Measurements from ENCODE around the gene SLC25A38. TPM values are rescaled to one million over a fixed set of nuclear protein-coding genes. Genes with fewer than 3 reads are reported as not detected.
"Not testable (repeated sequence)": the region's sequence is repeated elsewhere in the genome, so short reads cannot be mapped to it uniquely, and the experiment has no call there.

The SLC25A38 gene
- total and polyA plus RNA-seq, 10 of the 15 experiments (the other 5 are each of a cell fraction or from before 2014, with no cell fraction given) = 15.2 to 55.2 (median 39.2) TPM

GRCh38 chr3:39415302-39415701 lies 32.1 kb downstream of the SLC25A38 start:
- in situ Hi-C loops (cut with MboI); BruUV-seq (replicated peaks); H4K20me1 ChIP-seq (ENCODE audit: control insufficient read depth, insufficient read depth); H3K79me2 ChIP-seq (ENCODE audit: control insufficient read depth, insufficient read depth, low read length); H3K4me2 ChIP-seq (ENCODE audit: control insufficient read depth, insufficient read depth); DNase-seq (ENCODE audit: low read depth, low spot score); H3K9ac ChIP-seq (ENCODE audit: control insufficient read depth, insufficient read depth, low read length); ATAC-seq; H3K4me1 ChIP-seq (ENCODE audit: control insufficient read depth, insufficient read depth, low read length); H3K27ac ChIP-seq (ENCODE audit: control insufficient read depth, insufficient read depth); H3K9me3 ChIP-seq (replicated peaks; ENCODE audit: control insufficient read depth, insufficient read depth, low read length); POLR2A ChIA-PET; H3K27me3 ChIP-seq (replicated peaks in 1 of 2; ENCODE audit: control insufficient read depth in 2 of 2, insufficient read depth in 2 of 2, low read length in 1 of 2); intact Hi-C loops (cut with micrococcal nuclease; ENCODE audit: unreplicated experiment); H2AFZ ChIP-seq (ENCODE audit: control insufficient read depth, low read depth, low read length); H3K4me3 ChIP-seq; RAD21 ChIA-PET (ENCODE audit: unreplicated experiment); FAIRE-seq: not testable (repeated sequence)
- whole genome bisulfite sequencing (ENCODE audit: insufficient coverage, insufficient replicate concordance, low lambda C conversion rate, missing lambda C conversion rate) = 85% methylated on average over 3 of the region's 3 CpGs
- ChIA-PET SMC1A (ENCODE audit: uncharacterized antibody, unreplicated experiment) (interaction anchor here (0.5 to 2.5 kb wide), 6 partner anchors 9 to 1169 kb away, joined by 3 to 10 read pairs (median 3); partner anchors contain the start of gene RPSA), CTCF (interaction anchor here (1.0 to 4.1 kb wide), 8 partner anchors 9 to 225 kb away, joined by 3 to 43 read pairs (median 4); partner anchors contain the start of gene RPSA)
- H3K36me3 ChIP-seq (ENCODE audit: control insufficient read depth in 2 of 2, insufficient read depth in 2 of 2, low read length in 1 of 2) = peaks cover 21 to 39% of the 10 kb centered on the region in 2 experiments

- RAD21 ChIA-PET (ENCODE audit: unreplicated experiment) = no interaction called here
- SMC1A ChIA-PET (ENCODE audit: uncharacterized antibody, unreplicated experiment) = interaction anchor here (0.6 to 2.5 kb wide), 7 partner anchors 8 to 764 kb away, joined by 3 to 10 read pairs (median 3); partner anchors contain the start of gene RPSA
- H4K20me1 ChIP-seq (ENCODE audit: control insufficient read depth, insufficient read depth) = no peaks in the 10 kb centered on the region; the same call in 1 of the 2 replicates
- no peak overlapping the region for H2AFZ ChIP-seq (ENCODE audit: control insufficient read depth, low read depth, low read length)
- H3K4me3 ChIP-seq = no peak overlapping the region
- ATAC-seq (peak; percentile 35), FAIRE-seq (no peak), DNase-seq (ENCODE audit: low read depth, low spot score) (no peak)
- no peaks in the 10 kb centered on the region for H3K9me3 ChIP-seq (replicated peaks; ENCODE audit: control insufficient read depth, insufficient read depth, low read length)
- CTCF ChIA-PET = interaction anchor here (1.1 to 4.1 kb wide), 7 partner anchors 10 to 226 kb away, joined by 3 to 43 read pairs (median 5); partner anchors contain the start of gene RPSA
- in situ Hi-C loops (cut with MboI) (no loop called here), intact Hi-C loops (cut with micrococcal nuclease; ENCODE audit: unreplicated experiment) (loop anchor here (2.0 kb wide), 1 partner anchor 83 kb away; no protein-coding TSS in a partner anchor)
- no peak overlapping the region for H3K9ac ChIP-seq (ENCODE audit: control insufficient read depth, insufficient read depth, low read length)
- peaks cover 17 to 32% of the 10 kb centered on the region in 2 experiments for H3K36me3 ChIP-seq (ENCODE audit: control insufficient read depth in 2 of 2, insufficient read depth in 2 of 2, low read length in 1 of 2)
- BruUV-seq (replicated peaks) = no TSS peak
- no peaks in the 10 kb centered on the region for H3K4me1 ChIP-seq (ENCODE audit: control insufficient read depth, insufficient read depth, low read length)
- H3K4me2 ChIP-seq (ENCODE audit: control insufficient read depth, insufficient read depth) = no peak overlapping the region
- H3K27me3 ChIP-seq (replicated peaks in 1 of 2; ENCODE audit: control insufficient read depth in 2 of 2, insufficient read depth in 2 of 2, low read length in 1 of 2) = no peaks in the 10 kb centered on the region
- H3K27ac ChIP-seq (ENCODE audit: control insufficient read depth, insufficient read depth) = no peak overlapping the region
- peaks cover 2% of the 10 kb centered on the region for H3K79me2 ChIP-seq (ENCODE audit: control insufficient read depth, insufficient read depth, low read length)
- whole genome bisulfite sequencing (ENCODE audit: insufficient coverage, insufficient replicate concordance, low lambda C conversion rate, missing lambda C conversion rate) = 100% methylated on average over 1 of the region's 1 CpG
- peak; percentile 67 for TF ChIP-seq POLR2A (IDR thresholded peaks at IDR 0.05; ENCODE audit: low read depth, low read length)
- TF ChIP-seq TCF7 (IDR thresholded peaks at IDR 0.05; ENCODE audit: borderline replicate concordance) = no peak
- TF ChIP-seq POLR2AphosphoS5 (IDR thresholded peaks at IDR 0.05; ENCODE audit: low read length) = peak; percentile 18; the same call in 1 of the 2 replicates
- TF ChIP-seq SMAD5 (IDR thresholded peaks at IDR 0.05; ENCODE audit: low read depth) = peak; percentile 4; the same call in 1 of the 2 replicates
- TF ChIP-seq POLR2AphosphoS2 (IDR thresholded peaks at IDR 0.05; ENCODE audit: low read depth, low read length) = peak; percentile 45; the same call in 1 of the 2 replicates
- POLR2A ChIA-PET = interaction anchor here (0.6 to 0.8 kb wide), 3 partner anchors 9 to 495 kb away, joined by 3 to 6 read pairs (median 3); no protein-coding TSS in a partner anchor
Measured at GRCh38 chr3:39415983-39416382, 32.8 kb downstream of the SLC25A38 start.

- in situ Hi-C loops (cut with MboI); H3K4me1 ChIP-seq (ENCODE audit: control insufficient read depth, insufficient read depth, low read length); H3K27me3 ChIP-seq (replicated peaks in 1 of 2; ENCODE audit: control insufficient read depth in 2 of 2, insufficient read depth in 2 of 2, low read length in 1 of 2); H3K4me2 ChIP-seq (ENCODE audit: control insufficient read depth, insufficient read depth); H3K4me3 ChIP-seq; POLR2A ChIA-PET; H3K27ac ChIP-seq (ENCODE audit: control insufficient read depth, insufficient read depth); DNase-seq (ENCODE audit: low read depth, low spot score); RAD21 ChIA-PET (ENCODE audit: unreplicated experiment); BruUV-seq (replicated peaks); H3K9me3 ChIP-seq (replicated peaks; ENCODE audit: control insufficient read depth, insufficient read depth, low read length); H3K9ac ChIP-seq (ENCODE audit: control insufficient read depth, insufficient read depth, low read length); H3K79me2 ChIP-seq (ENCODE audit: control insufficient read depth, insufficient read depth, low read length); FAIRE-seq; H2AFZ ChIP-seq (ENCODE audit: control insufficient read depth, low read depth, low read length); H4K20me1 ChIP-seq (ENCODE audit: control insufficient read depth, insufficient read depth): not testable (repeated sequence)
- 48% methylated on average over 3 of the region's 3 CpGs for WGBS (ENCODE audit: insufficient coverage, insufficient replicate concordance, low lambda C conversion rate, missing lambda C conversion rate)
- SMC1A ChIA-PET (ENCODE audit: uncharacterized antibody, unreplicated experiment) = interaction anchor here (0.8 to 2.5 kb wide), 8 partner anchors 14 to 762 kb away, joined by 3 to 10 read pairs (median 3); no protein-coding TSS in a partner anchor
- intact Hi-C loops (cut with micrococcal nuclease; ENCODE audit: unreplicated experiment) = loop anchor here (2.0 kb wide), 1 partner anchor 82 kb away; no protein-coding TSS in a partner anchor
- CTCF ChIA-PET = interaction anchor here (1.0 to 4.1 kb wide), 9 partner anchors 11 to 128 kb away, joined by 3 to 43 read pairs (median 6); partner anchors contain the start of gene RPSA
- peak; percentile 8 for ATAC-seq
- peaks cover 9 to 23% of the 10 kb centered on the region in 2 experiments for H3K36me3 ChIP-seq (ENCODE audit: control insufficient read depth in 2 of 2, insufficient read depth in 2 of 2, low read length in 1 of 2)
Measured at GRCh38 chr3:39416998-39417397, 33.8 kb downstream of the SLC25A38 start.
